K562 (cell line): ENCODE data around the gene SUPT5H. TPM values are rescaled to one million over a fixed set of nuclear protein-coding genes. Genes with fewer than 3 reads are reported as not detected.

Source experiments
- BCLAF1 ChIP-seq, 2 experiments: fragments of 450-650 bp in 1 of 2; IDR thresholded peaks; 2 replicates each; pipeline ENCODE4 v1.6.1; 2011 to 2017; ENCODE audit warnings: low read depth in 2 of 2, antibody characterized with exemption in 1 of 2, borderline replicate concordance in 1 of 2, low read length in 1 of 2, mild to moderate bottlenecking in 1 of 2, mixed read lengths in 1 of 2; ENCODE audit not compliant: control insufficient read depth in 1 of 2
- E2F1 ChIP-seq: sonication (generic); formaldehyde crosslinking; IDR thresholded peaks from 2 replicates; pipeline ENCODE4 v1.8.1; 2023; ENCODE audit warnings: mild to moderate bottlenecking, missing genetic modification reagents, moderate library complexity
- ELF2 ChIP-seq: fragments of 250-450 bp; sonication (Bioruptor Pico); IDR thresholded peaks from 2 replicates; pipeline ENCODE4 v1.5.0; 2021; ENCODE audit warnings: mild to moderate bottlenecking
- ELK3 ChIP-seq: fragments of 450-650 bp; formaldehyde crosslinking; IDR thresholded peaks from 2 replicates; pipeline ENCODE4 v1.4.0; 2020; ENCODE audit warnings: mild to moderate bottlenecking
- HDAC1 ChIP-seq, 2 experiments: fragments of 450-650 bp; IDR thresholded peaks; 2 replicates each; pipeline ENCODE4 v1.6.1; 2016 to 2017; ENCODE audit warnings: inconsistent platforms in 1 of 2, mild to moderate bottlenecking in 1 of 2, moderate library complexity in 1 of 2
- HDAC3 ChIP-seq: fragments of 450-650 bp; IDR thresholded peaks from 2 replicates; pipeline ENCODE4 v1.6.1; 2018; ENCODE audit warnings: borderline replicate concordance, mild to moderate bottlenecking, moderate library complexity; ENCODE audit not compliant: partially characterized antibody
- HDAC8 ChIP-seq: fragments of 450-650 bp; IDR thresholded peaks from 2 replicates; pipeline ENCODE4 v1.6.1; 2016; ENCODE audit warnings: mild to moderate bottlenecking, missing genetic modification characterization, moderate library complexity, missing compliant biosample characterization
- LCOR ChIP-seq: sonication (generic); formaldehyde crosslinking; IDR thresholded peaks from 2 replicates; pipeline ENCODE4 v1.8.0; 2022; ENCODE audit warnings: mild to moderate bottlenecking, missing genetic modification reagents
- MTA2 ChIP-seq: fragments of 450-650 bp; IDR thresholded peaks from 2 replicates; pipeline ENCODE4 v1.6.1; 2016; ENCODE audit warnings: low read depth
- NCOR1 ChIP-seq: fragments of 450-650 bp; IDR thresholded peaks from 2 replicates; pipeline ENCODE4 v1.6.1; 2016; ENCODE audit warnings: mild to moderate bottlenecking, moderate library complexity
- PHF8 ChIP-seq: fragments of 200-600 bp; sonication (generic); IDR thresholded peaks from 2 replicates; pipeline ENCODE4 v1.6.1; 2012; ENCODE audit warnings: mixed run types, mild to moderate bottlenecking, inconsistent platforms, low read length, moderate library complexity, borderline replicate concordance
- POU5F1 ChIP-seq: fragments of 150-350 bp; IDR thresholded peaks from 2 replicates; pipeline ENCODE4 v1.6.1; 2014; ENCODE audit warnings: borderline replicate concordance, low read length, low read depth, mild to moderate bottlenecking; ENCODE audit not compliant: partially characterized antibody
- RAD51 ChIP-seq: fragments of 450-650 bp; IDR thresholded peaks from 2 replicates; pipeline ENCODE4 v1.7.1; 2016; ENCODE audit warnings: low read depth, mild to moderate bottlenecking, borderline replicate concordance
- RBFOX2 ChIP-seq: fragments of 200-400 bp; formaldehyde crosslinking; IDR thresholded peaks from 2 replicates; pipeline ENCODE4 v1.6.1; 2017; ENCODE audit warnings: low read depth, mild to moderate bottlenecking, low read length, moderate library complexity
- RBM15 ChIP-seq: fragments of 200-400 bp; formaldehyde crosslinking; IDR thresholded peaks from 2 replicates; pipeline ENCODE4 v1.6.1; 2018; ENCODE audit warnings: mild to moderate bottlenecking, low read length, moderate library complexity; ENCODE audit not compliant: insufficient read depth
- RFX1 ChIP-seq: fragments of 450-650 bp; IDR thresholded peaks from 2 replicates; pipeline ENCODE4 v1.6.1; 2016; ENCODE audit warnings: mild to moderate bottlenecking, moderate library complexity
- SAFB ChIP-seq: fragments of 200-400 bp; formaldehyde crosslinking; IDR thresholded peaks from 2 replicates; pipeline ENCODE4 v1.6.1; 2017; ENCODE audit warnings: low read depth, low read length, borderline replicate concordance
- XRCC4 ChIP-seq: IDR thresholded peaks from one replicate; pipeline ENCODE4 v1.6.1; 2011; ENCODE audit not compliant: insufficient read depth, insufficient read length; ENCODE audit errors: extremely low read depth
- ZBTB2 ChIP-seq: fragments of 450-650 bp; IDR thresholded peaks from 2 replicates; pipeline ENCODE4 v1.6.1; 2016; ENCODE audit warnings: antibody characterized with exemption
- ZNF280B ChIP-seq: fragments of 250-450 bp; sonication (Bioruptor Pico); IDR thresholded peaks from 2 replicates; pipeline ENCODE4 v1.5.1; 2021; ENCODE audit warnings: mild to moderate bottlenecking
- ZNF41 ChIP-seq: fragments of 250-450 bp; sonication (Bioruptor Pico); conservative IDR thresholded peaks from 2 replicates; pipeline ENCODE4 v1.4.0; 2020; ENCODE audit warnings: mild to moderate bottlenecking
- polyA plus RNA-seq, 8 experiments: library from polyadenylated mRNA; depleted of rRNA in 4 of 8; stranded (reverse) in 5 of 8; unstranded in 3 of 8; fragments of >200 nt; fragmentation: Nextera tagmentation in 2 of 8; fragmentation: Illumina TruSeq in 1 of 8; extraction: Ambion mirVana in 2 of 8; extraction: Trizol in 1 of 8; gene quantifications; 2 replicates each; pipeline versions ENCODE4 v1.2.1 to v1.2.3, GENCODE V29; 2011 to 2014; ENCODE audit warnings: inconsistent platforms in 1 of 8, missing spikeins in 1 of 8
- total RNA-seq, 7 experiments: library from RNA; depleted of rRNA in 6 of 7; stranded (reverse); fragments of >200 nt in 6 of 7; fragmentation: Illumina TruSeq in 2 of 7; extraction: Trizol in 2 of 7; gene quantifications; 2 replicates each; pipeline versions ENCODE4 v1.2.1 to v1.2.3, GENCODE V29; 2011 to 2021; ENCODE audit warnings: low replicate concordance in 1 of 7

Gene SUPT5H
- total and polyA plus RNA-seq, 9 of the 15 experiments (the other 6 are each of a cell fraction or from before 2014, with no cell fraction given) = 13.3 to 85.9 (median 35.9) TPM

- no peak for TF ChIP-seq ZNF41
- TF ChIP-seq HDAC8 (tag) = no peak
- no peak for TF ChIP-seq POU5F1
- no peak for TF ChIP-seq SAFB
- TF ChIP-seq BCLAF1 (IDR thresholded peaks at IDR 0.05; ENCODE audit: borderline replicate concordance in 1 of 2, control insufficient read depth in 1 of 2, low read depth in 2 of 2, low read length in 1 of 2) = no peak
- TF ChIP-seq RBFOX2 = peak; percentile 64
- TF ChIP-seq ELK3 = no peak
- no peak for TF ChIP-seq LCOR (CRISPR knock-in tag)
- TF ChIP-seq ZBTB2 = 0 out of 2 replicates have a peak, but pooled peaks have one; percentile 10
- no peak for TF ChIP-seq HDAC3
- TF ChIP-seq HDAC1 (IDR thresholded peaks at IDR 0.05) = 0 out of 4 replicates have a peak, but pooled peaks of 1 of the 2 experiments have one; percentile 6
- peak; percentile 29; the same call in 1 of the 2 replicates for TF ChIP-seq PHF8
- TF ChIP-seq NCOR1 = 0 out of 2 replicates have a peak, but pooled peaks have one; percentile 5
- TF ChIP-seq RAD51 = no peak
- TF ChIP-seq E2F1 (CRISPR knock-in tag) = no peak
- TF ChIP-seq RFX1 = no peak
- no peak for TF ChIP-seq XRCC4
- TF ChIP-seq MTA2 = no peak
- no peak for TF ChIP-seq ELF2 (CRISPR knock-in tag)
- TF ChIP-seq ZNF280B (CRISPR knock-in tag) = no peak
- TF ChIP-seq RBM15 = no peak
These were observed 32.5 kb upstream of the SUPT5H start (continued) for GRCh38 chr19:39412867-39413271.
